HG02623 (cell line): ENCODE results near the gene SLC5A11.
"Not testable (repeated sequence)": the region's sequence is repeated elsewhere in the genome, so short reads cannot be mapped to it uniquely, and the experiment has no call there.

Experiments used
- ATAC-seq: cut with Tn5 transposase; IDR thresholded peaks from one replicate; pipeline ENCODE4 v1.9.1; 2021; ENCODE audit warnings: moderate library complexity; ENCODE audit not compliant: unreplicated experiment

Gene SLC5A11

DNA sequence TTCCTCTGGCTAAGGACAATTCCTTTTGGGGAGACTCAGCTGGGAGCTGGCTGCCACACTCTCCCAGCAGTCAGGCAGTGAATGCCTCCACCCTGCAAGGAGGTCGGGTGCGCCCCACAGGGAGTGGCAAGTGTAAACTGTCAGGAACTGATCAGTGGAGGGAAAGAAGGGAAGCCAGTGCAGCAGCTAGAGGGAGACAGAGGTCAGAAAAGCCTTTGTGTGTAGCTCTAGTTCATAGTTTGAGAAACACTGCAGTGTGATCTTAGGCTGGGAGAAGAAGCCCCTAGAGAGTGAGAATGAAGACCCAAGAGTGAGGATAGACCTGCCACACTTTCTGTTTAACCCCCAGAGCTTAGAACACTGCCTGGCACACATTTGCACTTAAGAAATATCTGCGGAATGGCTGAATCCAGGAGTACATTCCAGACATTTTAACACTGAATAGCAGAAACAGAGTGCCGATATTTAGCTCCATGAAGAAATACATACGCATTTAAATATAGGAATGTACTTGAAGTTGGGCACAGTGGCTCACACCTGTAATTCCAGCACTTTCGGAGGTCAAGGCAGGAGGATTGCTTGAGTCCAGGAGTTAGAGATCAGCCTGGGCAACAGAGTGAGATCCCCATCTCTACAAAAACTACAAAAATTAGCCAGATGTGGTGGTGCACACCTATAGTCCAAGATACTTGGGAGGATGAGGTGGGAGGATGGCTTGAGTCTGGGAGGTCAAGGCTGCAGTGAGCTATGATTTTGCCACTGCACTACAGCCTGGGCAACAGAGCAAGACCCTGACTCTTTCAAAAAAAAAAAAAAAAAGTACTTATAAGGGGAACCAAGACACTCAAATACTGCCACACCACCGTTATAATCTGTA lies 11.1 kb upstream of the SLC5A11 start:
- ATAC-seq: no peak

- no peak for ATAC-seq
Observed at GRCh38 chr16:24836836-24837235, 8.9 kb upstream of the SLC5A11 start.

- no peak for ATAC-seq
Observed at GRCh38 chr16:24837969-24838368, 7.8 kb upstream of the SLC5A11 start.

DNA sequence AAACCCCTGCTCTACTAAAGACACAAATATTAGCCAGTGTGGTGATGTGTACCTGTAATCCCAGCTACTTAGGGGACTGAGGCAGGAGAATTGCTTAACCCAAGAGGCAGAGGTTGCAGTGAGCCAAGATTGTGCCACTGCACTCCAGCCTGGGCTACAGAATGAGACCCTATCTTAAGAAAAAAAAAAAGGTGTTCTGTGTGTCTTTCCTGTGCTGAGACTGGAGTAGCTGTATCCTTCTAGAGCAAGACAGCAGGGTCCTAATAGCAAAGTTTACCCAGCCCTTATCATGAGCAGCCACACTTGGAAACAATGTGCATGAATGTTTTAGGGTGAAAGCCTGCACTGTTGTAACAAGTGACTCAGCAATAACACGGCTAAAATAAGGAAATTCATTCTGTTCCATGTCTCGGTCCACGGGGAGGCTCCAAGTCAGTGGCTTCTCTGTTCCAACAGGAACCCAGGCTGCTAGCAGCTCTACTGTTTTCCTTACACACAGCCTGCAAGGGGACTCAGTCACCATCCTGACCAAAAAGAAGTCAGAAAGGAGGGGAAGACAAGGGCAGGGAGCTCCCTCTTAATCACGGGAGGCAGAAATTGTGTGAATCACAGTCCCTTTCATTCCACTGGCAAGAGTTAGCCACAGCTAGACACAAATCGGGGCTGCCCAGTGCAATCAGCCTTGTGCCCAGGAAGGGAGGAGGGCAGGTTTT lies 7.1 kb upstream of the SLC5A11 start:
- ATAC-seq: no peak

- no peak for ATAC-seq
Observed at GRCh38 chr16:24839347-24839972, 6.3 kb upstream of the SLC5A11 start.

- ATAC-seq: no peak
Observed at GRCh38 chr16:24841291-24841690, 4.5 kb upstream of the SLC5A11 start.

DNA sequence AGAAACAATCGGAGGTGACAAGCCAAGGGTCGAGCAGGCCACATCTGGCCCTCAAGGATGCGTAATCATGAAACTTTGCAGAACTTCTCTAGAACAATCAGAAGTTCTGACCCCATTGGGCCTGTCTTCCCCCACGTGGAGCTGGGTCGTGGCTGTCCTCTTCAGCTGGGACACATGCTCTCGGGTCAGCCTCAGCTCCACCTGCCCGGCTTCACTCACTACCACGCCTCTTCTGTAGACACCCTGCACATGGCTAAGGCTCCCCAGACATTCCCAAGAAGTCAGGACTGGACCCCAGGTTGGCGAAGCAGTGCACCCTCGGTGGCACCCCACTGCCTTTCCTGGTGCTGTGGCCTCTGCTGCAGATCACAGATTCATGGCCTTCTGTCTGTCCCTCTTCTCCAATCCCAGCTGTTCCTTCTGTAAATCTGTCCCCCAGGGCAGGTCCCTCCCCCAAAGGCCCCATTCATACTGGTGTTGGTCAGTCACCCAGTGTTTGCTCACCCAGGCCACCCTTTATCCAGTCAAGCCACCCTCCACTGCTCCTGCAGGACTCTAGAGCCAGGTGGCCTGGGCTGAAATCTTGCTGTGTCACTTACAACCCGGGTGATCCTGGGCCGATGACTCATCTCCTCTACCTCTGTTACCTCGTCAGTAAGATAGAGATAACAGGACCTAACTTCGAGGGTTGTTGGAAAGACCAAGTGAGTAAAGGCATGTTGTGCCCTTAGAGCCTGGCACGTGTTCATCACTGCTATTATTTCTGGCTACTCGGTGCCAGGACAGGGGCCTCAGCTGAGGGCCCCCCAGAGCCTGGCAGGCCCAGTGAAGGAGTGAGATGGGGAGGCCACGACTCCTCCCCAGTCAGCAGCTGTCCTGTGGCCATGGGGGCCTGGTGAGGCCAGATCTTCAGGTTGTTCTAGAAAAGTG lies 1.4 kb upstream of the SLC5A11 start:
- no peak for ATAC-seq

GRCh38 chr16:24845031-24845365 lies 765 bp upstream of the SLC5A11 start:
- ATAC-seq: not testable (repeated sequence)

DNA sequence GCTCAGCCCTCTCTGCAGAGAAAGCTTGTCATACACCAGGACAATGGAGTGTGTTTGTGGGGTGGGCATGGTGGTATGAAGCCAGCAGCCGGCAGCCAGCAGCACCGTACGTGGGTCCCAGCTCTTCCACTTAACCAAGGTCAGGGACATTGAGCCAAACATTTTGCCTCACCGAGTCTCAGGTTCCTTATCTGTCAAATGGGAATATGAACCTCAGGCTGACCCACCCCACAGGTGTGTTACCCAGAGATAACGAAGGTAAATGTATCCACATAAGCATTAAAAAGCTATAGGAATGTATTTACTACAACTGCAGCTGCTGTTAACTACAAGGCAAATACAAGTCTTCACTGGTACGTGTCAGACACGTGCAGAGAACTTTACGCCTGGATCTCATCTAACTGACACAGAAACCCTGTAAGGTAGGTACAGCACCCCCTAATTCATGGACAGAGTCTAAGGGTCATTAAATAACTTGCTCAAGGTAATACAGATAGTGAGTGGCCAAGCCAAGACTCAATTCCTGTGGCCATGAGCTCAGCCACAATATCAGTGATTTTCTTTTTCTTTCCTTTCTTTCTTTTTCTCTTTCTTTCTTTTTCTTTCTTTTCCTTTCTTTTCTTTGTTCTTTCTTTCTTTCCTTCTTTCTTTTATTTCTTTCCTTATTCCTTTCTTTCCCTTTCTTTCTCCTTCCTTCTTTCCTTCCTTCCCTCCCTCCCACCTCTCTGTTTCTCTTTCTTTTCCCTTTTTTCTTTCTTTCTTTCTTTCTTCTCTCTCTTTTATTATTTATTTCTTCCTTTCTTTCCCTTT lies 990 bp downstream of the SLC5A11 start:
- no peak for ATAC-seq

DNA sequence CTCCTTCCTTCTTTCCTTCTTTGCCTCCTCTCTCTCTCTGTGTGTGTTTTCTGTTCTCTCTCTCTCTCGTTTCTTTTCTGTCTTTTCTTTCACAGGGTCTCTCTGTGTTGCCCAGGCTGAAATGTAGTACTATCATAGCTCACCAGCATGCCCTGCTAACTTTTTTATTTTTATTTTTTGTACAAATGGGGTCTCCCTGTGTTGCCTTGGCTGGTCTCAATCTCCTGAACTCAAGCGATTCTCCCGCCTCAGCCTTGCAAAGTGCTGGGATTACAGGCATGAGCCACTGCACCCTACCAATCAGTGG lies 1.5 kb downstream of the SLC5A11 start:
- ATAC-seq: no peak

GRCh38 chr16:24848065-24848464 lies 2.3 kb downstream of the SLC5A11 start:
- no peak for ATAC-seq

DNA sequence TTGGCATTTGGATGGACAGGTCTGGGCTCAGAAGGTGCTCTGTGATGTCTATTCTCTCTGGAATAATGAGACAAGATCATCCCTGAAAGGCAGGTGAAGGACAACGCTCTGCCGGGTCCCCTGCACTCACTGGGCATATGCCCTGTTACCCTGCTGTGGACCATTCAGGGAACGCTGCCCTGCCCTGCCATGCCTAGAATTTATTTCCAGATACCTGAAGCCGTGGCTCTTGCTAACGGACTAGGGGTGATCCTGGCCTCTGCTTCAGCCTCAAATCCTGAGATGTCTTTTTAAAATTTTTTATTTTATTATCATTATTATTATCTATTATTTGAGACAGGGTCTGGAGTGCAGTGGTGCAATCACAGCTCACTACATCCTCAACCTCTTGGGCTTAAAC lies 3.9 kb downstream of the SLC5A11 start:
- no peak for ATAC-seq

- ATAC-seq: no peak
Observed at GRCh38 chr16:24850289-24850938, 4.7 kb downstream of the SLC5A11 start.

DNA sequence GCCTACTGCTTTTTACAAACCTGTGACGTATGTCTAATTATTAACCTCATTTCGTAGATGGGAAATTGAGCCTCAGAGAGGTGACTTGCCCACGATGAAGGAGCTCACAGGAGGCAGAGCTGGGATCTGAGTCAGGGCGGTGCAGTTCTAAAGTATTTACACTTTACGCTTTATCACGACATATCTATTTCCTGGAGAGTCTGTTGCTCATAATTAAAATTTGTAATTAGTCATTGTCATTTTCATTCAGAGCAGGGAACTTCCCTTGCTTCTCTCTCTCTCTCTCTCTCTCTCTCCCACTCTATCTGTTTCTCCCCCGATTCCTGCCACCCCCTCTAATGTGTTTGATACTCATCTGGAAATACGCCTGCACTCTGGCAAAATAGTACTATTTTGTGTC lies 5.9 kb downstream of the SLC5A11 start:
- ATAC-seq: no peak

DNA sequence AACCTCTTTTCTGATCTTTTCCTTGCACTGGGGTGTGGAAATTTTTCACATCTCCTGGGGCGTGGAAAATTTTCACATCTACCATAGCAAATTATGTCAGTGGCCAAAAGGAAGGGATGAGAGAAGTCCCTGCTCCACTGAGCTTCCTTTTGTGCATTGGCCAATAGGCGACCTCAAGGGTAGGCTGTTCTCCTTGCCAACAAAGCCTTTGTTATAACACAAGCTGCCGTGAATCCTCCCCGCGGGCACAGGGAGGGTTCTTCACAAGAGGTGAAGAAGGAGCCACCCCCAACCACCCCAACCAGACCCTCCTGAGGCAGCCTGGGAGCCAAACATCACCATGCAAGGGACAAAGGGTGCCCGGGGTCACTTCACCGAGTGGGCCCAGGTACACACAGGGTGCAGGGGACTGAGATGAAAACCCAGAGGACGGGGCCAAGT lies 6.5 kb downstream of the SLC5A11 start:
- no peak for ATAC-seq

DNA sequence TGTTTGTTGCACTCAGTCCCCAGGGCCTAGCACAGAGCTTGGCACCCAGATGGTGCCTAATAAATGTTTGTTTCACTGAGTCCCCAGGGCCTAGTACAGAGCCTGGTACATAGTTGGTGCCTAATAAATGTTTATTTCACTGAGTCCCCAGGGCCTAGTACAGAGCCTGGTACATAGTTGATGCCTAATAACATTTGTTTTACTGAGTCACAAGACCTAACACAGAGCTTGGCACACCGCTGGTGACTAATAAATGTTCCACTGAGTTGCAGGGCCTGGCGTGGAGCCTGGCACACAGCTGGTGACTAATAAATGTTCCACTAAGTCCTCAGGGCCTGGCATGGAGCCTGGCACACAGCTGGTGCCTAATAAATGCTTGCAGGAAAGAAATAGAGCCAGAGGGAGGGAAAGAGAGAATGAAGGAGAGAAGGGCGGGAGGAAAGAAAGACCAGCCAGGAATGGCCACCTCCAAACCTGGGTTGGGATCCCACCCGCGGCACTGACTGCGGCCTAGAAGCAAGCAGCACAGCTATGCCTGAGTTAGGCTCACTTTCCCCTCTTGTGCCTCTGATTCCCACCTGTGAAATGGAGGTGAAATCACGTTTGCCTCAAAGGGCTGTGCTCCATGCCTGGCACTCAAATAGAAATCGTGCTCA lies 7.5 kb downstream of the SLC5A11 start:
- ATAC-seq: no peak

DNA sequence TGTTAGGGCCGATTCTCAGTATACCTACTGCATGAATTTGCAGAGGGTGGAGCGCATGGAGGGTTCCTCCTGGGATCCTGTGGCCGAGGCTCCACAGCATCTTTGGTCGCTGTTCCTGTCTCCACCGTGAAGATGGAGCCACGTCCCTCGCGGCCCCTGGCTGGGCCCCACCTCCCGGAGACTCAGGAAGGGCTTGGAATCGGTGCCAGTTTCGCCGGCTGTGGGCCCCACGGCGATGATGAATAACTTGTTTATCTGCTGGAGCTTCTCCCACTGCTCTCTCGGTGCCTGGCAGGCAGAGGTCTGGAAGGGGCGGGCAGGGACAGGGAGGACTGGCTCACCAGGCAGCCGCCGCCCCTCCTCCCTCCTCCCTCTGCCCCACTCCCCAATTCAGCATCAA lies 8.1 kb downstream of the SLC5A11 start:
- ATAC-seq: no peak

- no peak for ATAC-seq
Observed at GRCh38 chr16:24854607-24855171, 8.9 kb downstream of the SLC5A11 start.

- no peak for ATAC-seq
Observed at GRCh38 chr16:24855678-24856077, 9.9 kb downstream of the SLC5A11 start.
